HG02938 (cell line): ENCODE data around the gene AP2S1.
"Not testable (repeated sequence)": the region's sequence is repeated elsewhere in the genome, so short reads cannot be mapped to it uniquely, and the experiment has no call there.

Experiments
- ATAC-seq: cut with Tn5 transposase; IDR thresholded peaks from one replicate; pipeline ENCODE4 v1.9.1; 2021; ENCODE audit warnings: mild to moderate bottlenecking, moderate library complexity; ENCODE audit not compliant: unreplicated experiment

The AP2S1 gene

DNA sequence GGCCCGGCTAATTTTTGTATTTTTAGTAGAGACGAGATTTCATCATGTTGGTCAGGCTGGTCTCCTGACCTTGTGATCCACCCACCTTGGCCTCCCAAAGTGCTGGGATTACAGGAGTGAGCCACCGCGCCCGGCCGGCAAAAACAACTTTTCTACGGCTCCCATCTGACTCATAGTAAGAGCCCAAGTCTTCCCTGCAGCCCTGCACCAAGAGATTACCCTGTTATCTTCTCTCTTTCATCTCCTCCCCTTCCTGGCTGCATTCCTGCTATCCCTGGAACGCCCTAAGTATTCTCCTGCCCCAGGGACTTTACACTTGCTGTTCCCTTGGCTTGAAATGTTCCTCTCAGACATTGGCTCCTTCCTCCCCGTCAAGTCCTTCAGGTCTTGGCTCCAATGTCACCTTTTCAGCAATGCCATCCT lies 6.6 kb downstream of the AP2S1 start:
- no peak for ATAC-seq

DNA sequence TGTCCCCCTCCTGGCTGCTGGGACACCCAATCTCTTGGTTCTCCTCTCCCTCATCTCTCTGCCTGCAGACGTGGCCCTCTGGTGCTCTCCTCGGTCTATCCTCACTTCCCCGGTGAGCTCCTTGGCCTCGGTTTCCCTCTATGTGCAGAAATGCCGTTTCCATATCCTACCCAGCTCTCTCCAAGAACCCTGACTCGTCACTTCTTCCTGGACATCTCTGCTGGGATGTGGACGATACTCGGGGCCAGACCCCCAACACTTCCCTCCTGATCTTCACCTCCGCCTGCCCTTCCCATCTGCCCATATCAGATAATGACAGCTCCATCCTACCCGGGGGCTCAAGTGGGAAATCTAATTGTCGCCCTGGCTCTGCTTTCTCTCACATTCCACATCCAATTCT lies 7.9 kb downstream of the AP2S1 start:
- no peak for ATAC-seq

DNA sequence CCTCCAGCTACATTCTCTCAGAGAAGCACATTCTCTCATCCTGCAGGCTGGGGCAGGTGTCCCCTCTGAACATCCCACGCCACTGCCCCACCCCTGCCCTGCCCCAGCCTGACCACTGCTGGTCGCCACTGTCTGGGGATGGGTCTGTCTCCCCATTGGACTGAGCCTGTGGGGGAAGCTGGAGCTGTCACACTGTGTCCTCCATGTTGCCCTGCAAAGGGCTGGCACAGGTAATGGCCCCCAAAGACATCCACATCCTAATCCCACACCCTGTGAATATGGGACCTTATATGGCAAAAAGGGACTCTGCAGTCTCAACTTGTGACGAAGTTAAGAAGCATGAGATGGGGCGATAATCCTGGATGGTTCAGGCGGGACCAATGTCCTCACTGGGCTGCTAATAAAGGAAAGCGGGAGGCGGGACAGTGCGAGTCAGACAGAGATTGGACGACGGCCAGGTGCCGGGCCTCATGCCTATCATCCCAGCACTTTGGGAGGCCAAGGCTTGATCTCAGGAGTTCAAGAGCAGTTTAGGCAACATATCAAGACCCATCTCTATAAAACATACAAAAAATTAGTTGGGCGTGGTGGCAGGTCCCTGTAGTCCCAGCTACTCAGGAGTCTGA lies 9.1 kb downstream of the AP2S1 start:
- ATAC-seq = no peak

DNA sequence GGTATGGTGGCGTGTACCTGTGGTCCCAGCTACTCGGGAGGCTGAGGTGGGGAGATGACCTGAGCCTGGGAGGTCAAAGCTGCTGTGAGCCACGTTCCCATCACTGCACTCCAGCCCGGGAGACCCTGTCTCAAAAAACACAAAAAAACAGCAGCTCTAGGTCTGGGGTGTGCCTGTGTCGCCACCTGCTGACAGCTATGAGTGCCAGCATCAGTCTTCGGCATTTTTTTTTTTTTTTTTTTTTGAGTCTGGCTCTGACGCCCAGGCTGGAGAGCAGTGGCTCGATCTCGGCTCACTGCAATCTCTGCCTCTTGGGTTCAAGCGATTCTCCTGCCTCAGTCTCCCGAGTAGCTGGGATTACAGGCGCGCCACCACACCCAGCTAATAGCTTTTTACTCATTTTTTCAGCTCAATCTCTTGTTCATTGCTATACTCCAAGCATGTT lies 10.1 kb downstream of the AP2S1 start:
- ATAC-seq = no peak

DNA sequence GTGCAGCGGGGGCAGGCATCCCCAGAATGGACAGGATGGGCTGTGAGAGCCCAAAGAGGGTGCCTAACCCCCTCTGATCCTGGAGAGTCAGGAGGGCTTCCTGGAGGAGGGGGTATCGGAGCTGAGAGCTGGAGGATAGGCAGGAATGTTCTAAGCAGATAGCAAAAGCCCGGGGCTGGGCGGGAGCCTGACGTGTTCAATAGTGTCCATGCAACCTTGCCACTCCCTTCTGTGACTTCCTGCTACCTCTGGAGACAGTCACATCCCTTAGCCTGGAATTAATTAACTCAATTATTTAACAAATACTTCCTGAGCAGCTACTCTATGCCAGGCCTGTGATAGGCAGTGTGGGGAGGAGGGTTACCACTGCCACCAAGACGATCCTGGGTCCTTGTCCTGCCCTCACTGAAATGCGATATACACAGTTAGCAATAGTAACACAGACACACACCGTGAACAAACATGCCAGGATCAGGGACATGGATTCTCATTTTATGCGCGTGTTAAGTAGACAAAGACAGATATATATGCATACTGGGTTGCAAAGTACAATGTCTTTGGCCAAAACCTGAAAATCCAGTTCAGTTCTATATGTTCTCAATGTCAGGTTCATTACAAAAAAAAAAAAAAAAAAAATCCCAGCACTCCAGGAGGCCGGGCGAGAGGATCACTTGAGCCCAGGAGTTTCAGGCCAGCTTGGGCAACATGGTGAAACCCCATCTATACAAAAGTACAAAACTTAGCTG lies 10.7 kb downstream of the AP2S1 start:
- ATAC-seq = no peak

DNA sequence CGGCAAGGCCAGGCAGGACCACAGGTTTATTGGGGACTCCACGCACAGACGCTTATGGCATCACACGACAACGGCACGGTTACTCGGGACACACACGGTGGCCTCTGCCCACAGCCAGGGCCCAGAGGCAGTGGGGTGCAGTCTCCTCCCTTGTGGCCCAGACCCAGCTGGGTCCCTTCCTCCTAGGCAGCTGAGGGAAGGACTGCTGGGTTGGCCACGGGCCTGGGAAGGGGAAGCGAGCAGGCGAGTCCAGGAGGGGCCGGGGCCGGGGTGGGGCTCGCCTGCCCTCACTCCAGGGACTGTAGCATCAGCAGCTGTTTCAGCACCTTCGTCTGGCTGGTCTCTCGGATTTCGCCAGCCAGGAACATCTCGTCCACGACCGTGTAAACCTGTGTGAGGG lies 12.5 kb downstream of the AP2S1 start:
- no peak for ATAC-seq

DNA sequence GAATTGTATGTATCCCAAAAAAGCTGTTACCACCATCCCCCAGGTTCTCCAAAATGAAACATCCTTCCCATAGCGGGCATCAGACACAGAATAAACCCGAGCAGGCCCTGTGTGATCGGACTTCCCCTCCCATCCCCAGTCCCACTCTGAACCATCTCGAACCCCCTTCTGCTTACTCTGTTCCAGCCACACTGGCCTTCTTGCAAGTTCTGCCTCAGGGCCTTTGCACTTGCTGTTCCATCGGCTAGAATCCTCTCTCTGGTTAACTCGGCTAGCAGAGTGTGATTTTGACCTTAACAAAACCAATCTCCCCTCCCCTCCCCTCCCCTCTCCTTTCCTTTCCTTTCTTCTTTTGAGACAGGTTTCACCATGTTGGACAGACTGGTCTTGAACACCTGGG lies 15.7 kb downstream of the AP2S1 start:
- no peak for ATAC-seq

DNA sequence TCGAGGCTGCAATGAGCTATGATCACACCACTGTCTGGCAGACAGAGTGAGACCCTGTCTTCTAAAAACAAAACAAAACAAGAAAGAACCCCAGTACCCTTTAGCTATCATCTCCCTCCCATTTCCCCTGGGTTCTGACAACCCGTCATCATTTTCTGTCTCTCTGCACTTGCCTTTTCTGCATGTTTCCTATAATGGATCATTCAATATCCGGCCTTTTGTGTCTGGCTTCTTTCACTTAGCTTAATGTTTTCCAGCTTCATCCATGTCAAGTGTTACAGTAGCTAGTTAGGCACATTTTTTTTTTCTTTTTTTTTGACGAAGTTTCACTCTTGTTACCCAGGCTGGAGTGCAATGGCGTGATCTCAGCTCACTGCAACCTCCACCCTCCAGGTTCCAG lies 16.5 kb downstream of the AP2S1 start:
- no peak for ATAC-seq

DNA sequence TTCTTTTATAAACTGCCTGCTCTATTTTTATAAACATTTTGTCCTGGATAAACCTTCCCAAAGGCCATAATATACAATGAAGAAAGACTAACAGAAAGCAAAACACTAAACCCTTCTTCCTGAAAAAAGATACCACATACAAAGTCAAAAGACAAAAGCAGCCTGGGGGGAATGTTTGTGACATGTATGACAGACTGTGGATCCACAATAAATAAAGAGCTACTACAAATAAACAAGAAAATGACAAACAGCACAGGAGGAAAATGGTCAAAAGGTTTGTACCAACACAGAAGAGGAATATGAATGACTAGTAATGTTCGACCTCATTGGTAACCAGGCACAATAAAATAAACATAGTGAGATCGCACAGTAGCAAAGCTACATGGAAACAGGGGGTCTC lies 19.8 kb downstream of the AP2S1 start:
- ATAC-seq = no peak

DNA sequence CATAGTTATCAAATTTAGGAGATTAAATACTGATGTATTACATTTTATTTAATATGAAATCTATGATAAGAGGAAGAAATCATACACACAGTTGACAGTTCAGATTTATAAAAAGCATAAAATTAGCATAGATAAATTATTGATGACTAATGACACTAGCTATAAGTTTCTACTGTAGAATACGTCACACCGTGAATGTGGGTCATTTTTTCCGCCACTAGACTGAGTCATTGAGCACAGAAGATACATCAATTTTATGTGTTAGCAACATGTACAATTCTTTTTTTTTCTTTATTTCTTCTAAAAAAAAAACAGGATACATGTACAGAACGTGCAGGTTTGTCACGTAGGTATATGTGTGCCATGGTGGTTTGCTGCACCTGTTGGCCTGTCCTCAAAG lies 22.2 kb downstream of the AP2S1 start:
- ATAC-seq = no peak

DNA sequence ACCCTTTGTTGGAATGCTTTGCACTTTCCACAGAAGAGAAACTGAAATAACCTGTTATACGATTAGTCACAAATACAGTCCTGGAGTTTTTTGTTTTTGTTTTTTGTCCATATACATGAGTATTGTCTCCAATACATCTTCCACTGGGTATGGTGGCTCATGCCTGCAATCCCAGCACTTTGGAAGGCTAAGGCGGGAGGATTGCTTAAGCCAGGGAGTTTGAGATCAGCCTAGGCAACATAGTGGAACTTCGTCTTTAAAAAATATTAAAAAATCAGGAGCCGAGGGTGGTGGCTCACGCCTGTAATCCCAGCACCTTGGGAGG lies 25.0 kb downstream of the AP2S1 start:
- ATAC-seq = no peak

DNA sequence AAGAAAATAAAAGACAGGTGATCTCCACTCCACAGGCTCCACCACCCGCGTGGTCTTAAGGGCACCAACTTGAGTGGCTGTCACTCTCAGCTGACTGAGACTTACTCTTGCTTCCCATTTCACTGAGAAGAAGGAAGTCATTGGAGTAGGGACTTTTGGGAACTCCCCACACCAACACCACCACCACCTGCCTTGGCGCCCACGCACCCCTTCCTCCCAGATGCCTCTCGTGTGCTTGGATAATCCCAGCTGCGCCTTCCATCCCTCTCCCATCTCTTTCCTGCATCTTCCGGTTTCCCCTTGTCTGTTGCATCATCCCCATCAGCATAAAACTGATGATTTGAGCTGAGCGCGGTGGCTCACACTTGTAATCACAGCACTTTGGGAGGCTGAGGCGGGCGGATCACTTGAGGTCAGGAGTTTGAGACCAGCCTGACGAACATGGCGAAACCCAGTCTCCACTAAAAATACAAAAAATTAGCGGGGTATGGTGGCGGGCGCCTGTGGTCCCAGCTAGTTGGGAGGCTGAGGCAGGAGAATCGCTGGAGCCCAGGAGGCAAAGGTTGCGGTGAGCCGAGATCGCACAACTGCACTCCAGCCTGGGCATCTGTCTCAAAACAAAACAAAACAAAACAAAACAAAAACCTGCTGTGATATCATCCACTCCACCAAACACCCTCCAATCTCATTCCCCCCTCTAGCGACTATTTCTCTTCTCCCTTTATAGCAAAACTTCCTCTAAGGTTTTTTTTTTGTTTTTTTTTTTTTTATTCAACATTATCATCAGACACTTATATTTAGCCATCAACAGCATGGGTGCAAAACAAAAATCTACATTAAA lies 25.5 kb downstream of the AP2S1 start:
- no peak for ATAC-seq

DNA sequence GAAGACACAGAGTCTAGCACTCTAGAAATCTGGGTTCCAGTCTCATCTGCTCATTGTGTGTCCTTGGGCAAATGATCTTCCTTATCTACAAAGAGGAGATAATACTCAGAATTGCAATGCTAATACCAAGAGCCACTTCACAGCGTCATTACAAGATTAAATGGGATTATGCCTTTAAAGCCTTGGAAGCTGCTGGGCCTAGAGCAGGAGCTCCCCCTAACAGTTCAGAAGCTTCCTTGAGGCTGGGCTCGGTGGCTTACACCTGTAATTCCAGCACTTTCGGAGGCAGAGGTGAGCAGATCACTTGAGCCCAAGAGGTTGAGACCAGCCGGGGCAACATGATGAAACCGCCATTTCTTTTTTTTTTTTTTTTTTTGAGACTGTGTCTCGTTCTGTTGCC lies 27.6 kb downstream of the AP2S1 start:
- no peak for ATAC-seq

DNA sequence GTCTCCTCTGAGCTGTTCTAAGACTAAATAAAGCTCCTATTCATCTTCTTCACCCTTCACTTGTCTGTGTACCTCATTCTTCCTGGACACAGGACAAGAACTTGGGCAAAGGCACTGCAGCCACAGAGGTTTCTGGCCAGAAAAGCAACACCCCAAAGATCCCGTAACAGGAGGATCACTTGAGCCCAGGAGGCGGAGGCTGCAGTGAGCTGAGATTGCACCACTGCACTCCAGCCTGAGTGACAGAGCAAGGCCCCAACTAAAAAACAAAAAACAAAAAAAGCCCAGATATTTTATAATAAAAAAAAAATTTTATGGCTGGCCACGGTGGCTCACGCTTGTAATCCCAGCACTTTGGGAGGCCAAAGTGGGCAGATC lies 28.2 kb downstream of the AP2S1 start:
- ATAC-seq = not testable (repeated sequence)

DNA sequence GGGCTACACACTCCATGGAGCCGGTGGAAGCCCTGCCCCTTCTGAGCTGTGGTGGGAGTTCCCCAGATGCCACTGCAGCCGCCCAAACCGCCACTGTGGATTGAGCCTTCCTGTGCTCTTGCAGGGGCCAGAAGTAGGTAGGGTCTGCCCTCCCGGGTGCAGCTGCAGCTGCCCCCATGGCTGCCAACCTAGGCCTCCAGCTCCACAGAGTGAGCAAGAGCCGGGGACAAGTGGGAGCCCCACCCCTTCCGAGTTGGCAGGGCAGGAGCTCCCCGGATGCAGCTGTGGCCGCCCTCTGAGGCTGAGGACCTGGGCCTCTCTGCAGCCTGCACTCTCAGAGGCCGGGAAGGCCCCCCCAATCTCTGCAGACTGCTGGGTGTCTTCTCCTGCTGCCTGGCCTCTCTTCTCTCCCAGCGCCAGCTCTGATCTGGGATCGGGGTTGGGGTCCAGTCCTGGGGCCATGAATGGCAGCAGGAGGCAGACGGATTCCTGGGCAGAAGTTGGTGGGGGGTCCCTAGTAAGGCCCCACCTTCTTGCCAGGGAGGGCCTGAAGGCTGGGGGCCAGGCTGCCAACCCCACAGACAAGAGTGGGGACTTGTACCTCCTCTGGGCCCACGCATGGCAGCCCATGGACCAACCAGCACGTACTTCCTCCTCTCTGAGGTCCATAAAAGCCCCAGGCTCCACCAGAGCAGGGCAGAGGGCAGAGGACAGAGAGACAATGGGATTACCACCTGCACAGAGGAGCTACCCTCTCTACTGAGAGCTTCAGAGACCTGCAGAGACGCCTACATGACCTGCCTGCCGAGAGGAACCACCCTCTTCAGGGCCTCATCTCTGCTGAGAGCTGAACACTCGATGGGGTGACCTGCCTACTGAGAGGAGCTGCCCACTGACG lies 28.9 kb downstream of the AP2S1 start:
- ATAC-seq = no peak

DNA sequence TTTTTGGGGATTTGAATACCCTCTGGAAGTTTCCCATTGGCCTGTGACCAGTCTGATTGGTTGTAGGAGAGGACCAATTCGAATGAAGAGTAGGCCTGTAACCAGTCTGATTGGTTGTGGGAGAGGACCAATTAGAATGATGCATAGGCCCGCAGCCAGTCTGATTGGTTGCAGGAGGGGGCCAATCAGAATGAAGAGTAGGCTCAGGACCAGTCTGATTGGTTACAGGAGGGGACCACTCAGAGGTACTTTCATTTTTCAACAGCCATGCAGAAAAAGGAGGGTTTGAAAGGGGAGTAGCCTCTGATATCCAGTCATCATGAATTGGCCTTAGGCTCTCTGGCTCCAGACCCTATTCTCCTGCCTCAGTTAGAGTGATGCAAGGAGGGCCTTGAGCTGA lies 31.8 kb downstream of the AP2S1 start:
- ATAC-seq = no peak

DNA sequence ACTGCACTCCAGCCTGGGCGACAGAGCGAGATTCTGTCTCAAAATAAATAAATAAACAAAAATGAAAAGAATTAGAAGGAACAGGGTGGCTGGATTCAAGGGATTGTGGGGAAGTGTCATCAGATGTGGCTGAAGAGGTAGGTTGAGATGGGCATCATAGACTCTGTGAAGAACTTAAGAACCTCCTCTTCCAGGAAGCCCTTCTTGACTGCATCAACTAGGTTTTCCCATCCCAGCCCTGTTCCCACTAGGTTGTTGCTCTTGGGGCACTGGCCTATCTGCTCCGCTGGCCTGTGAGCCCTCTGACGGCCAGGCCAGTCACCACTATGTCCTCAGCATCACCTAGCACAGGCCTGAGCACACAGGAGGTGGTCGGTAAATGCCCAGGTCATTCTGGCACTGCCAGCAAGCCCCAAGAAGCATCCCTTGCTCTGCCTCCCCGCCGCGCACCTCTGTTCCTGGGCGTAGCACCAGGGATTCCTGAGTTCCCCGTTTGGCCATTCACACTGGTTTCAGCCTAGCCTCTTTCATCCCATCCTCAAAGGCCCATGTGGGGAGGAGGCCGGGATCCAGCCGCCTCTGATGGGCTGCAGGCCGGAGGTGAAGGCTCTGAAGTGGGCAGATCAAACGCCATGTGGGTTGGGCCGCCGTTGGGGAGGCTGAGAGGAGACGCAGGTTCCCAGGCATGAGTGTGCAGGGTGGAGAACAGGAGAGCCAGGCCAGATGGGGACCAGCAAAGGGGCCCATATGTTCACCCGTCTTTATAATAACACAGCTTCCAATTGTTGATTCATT lies 34.6 kb downstream of the AP2S1 start:
- no peak for ATAC-seq

DNA sequence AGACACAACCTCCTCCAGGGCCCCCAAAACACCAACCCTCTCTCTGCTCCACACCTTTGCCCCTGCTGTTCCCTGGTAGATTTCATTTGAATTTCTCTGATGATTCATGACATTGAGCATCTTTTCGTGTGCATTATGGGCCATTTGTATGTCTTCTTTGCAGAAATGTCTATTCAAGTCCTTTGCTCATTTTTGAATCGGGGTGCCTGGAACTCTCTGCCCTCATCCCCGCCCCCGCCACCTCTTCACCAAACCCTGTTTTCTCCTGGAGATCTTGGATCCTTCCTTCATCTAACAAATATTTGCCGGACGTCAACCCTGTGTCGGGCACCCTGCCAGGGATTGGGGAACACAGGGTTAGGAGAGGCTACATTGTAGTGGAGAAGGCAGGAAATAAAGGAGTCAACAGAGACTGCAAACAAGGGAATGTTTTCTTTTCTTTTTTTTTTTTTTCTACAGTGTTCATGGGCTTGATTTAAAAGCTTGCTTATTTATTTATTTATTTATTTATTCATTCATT lies 36.7 kb downstream of the AP2S1 start:
- no peak for ATAC-seq

DNA sequence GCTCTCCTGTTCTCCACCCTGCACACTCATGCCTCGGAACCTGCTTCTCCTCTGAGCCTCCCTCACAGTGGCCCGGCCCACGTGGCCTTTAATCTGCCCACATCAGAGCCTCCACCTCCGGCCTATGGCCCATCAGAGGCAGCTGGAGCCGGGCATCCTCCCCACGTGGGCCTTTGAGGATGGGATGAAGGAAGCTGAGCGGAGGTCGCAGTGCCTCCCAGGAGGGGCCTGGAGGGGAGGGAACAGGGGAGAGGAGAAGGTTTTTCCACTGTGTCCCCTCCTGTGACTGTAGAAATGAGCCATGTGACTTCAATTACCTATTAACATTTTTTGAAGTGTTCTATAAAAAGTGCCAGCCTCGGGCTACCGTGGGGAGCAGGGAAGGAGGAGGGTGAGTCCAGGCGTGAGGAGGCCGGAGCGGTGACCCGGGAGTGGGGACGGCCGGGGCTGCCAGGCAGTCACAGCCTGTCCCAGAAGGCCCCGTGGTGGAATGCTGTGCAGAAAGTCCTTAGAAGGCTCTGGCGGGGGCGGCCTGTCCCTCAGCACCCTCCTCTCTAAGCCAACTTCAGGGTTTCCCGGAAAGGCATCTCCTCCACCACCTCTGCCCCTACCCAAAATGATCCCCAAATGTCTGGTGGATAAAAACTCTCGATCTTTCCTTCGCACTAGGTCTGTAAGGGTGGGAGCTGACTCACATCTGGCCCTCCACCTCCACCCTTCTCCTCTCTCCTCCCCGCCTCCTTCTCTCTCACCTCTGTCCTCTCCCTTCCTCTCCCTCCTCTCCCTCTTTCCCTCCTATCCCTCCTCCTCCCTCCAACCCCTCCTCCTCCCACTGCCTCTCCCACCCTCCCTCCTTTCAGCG lies 37.4 kb downstream of the AP2S1 start:
- no peak for ATAC-seq
